Measurements from ENCODE around the gene DKK1.

DKK1 gene

GRCh38 chr10:52313933-52314821 is at the start of gene DKK1:
Gene DKK1 (plus strand): TSS chr10:52314281. CDS start chr10:52314435, 154 bp downstream.
- DNase-seq, result peak; percentile 37

GRCh38 chr10:52265131-52265926 is 48.8 kb upstream of the DKK1 start:
- DNase-seq, result no peak

- no peak for DNase-seq
These were observed 47.2 kb upstream of the DKK1 start for GRCh38 chr10:52266858-52267257.

GRCh38 chr10:52268790-52269189 is 45.3 kb upstream of the DKK1 start:
- DNase-seq, result no peak

- no peak for DNase-seq
These were observed 44.8 kb upstream of the DKK1 start for GRCh38 chr10:52269233-52269632.

- no peak for DNase-seq
These were observed 37.9 kb upstream of the DKK1 start for GRCh38 chr10:52276163-52276562.

- no peak for DNase-seq
These were observed 37.1 kb upstream of the DKK1 start for GRCh38 chr10:52276986-52277385.

- no peak for DNase-seq
These were observed 34.5 kb upstream of the DKK1 start for GRCh38 chr10:52279546-52279945.

- no peak for DNase-seq
These were observed 34.0 kb upstream of the DKK1 start for GRCh38 chr10:52280051-52280450.

GRCh38 chr10:52283174-52283573 is 30.9 kb upstream of the DKK1 start:
- DNase-seq, result no peak

GRCh38 chr10:52284416-52285013 is 29.6 kb upstream of the DKK1 start:
- DNase-seq, result no peak

GRCh38 chr10:52287866-52288265 is 26.2 kb upstream of the DKK1 start:
- DNase-seq, result no peak

- DNase-seq, result no peak
These were observed 16.3 kb upstream of the DKK1 start for GRCh38 chr10:52297747-52298146.

GRCh38 chr10:52300599-52301277 is 13.3 kb upstream of the DKK1 start:
- no peak for DNase-seq

- peak; percentile 75 for DNase-seq
These were observed 5.6 kb upstream of the DKK1 start for GRCh38 chr10:52308251-52309031.

GRCh38 chr10:52312942-52313255 is 1.2 kb upstream of the DKK1 start:
- DNase-seq, result no peak

GRCh38 chr10:52313256-52313932 is 687 bp upstream of the DKK1 start:
- DNase-seq, result no peak

- no peak for DNase-seq
These were observed 906 bp downstream of the DKK1 start for GRCh38 chr10:52314822-52315552.

- no peak for DNase-seq
These were observed 1.9 kb downstream of the DKK1 start for GRCh38 chr10:52316001-52316400.

- no peak for DNase-seq
These were observed 2.4 kb downstream of the DKK1 start for GRCh38 chr10:52316500-52316899.

- DNase-seq, result no peak
These were observed 4.1 kb downstream of the DKK1 start for GRCh38 chr10:52318136-52318701.
